ENCODE data around the gene PRTG.
"Not testable (repeated sequence)": the region's sequence is repeated elsewhere in the genome, so short reads cannot be mapped to it uniquely, and the experiment has no call there.

The PRTG gene

GRCh38 chr15:55743729-55744655 lies 1.0 kb upstream of the PRTG start:
- DNase-seq: no peak

- peak; percentile 9 to 53 (median 24) for DNase-seq
Measured at GRCh38 chr15:55742498-55742926, 440 bp downstream of the PRTG start.

GRCh38 chr15:55741833-55742497 lies 987 bp downstream of the PRTG start:
- DNase-seq: no peak

GRCh38 chr15:55740981-55741832 lies 1.7 kb downstream of the PRTG start:
- peak in 1 of 4 experiments; percentile 11 for DNase-seq

- no peak for DNase-seq
Measured at GRCh38 chr15:55740359-55740878, 2.5 kb downstream of the PRTG start.

- DNase-seq: no peak
Measured at GRCh38 chr15:55739641-55740040, 3.3 kb downstream of the PRTG start.

- DNase-seq: no peak
Measured at GRCh38 chr15:55738715-55739114, 4.2 kb downstream of the PRTG start.

- no peak for DNase-seq
Measured at GRCh38 chr15:55737373-55737772, 5.6 kb downstream of the PRTG start.

GRCh38 chr15:55736756-55737155 lies 6.2 kb downstream of the PRTG start:
- no peak for DNase-seq

GRCh38 chr15:55734641-55735040 lies 8.3 kb downstream of the PRTG start:
- DNase-seq: no peak

GRCh38 chr15:55733461-55733860 lies 9.5 kb downstream of the PRTG start:
- not testable (repeated sequence) for DNase-seq

GRCh38 chr15:55721554-55722185 lies 21.3 kb downstream of the PRTG start:
- peak; percentile 2 to 49 (median 27) for DNase-seq

GRCh38 chr15:55715355-55716076 lies 27.4 kb downstream of the PRTG start:
- no peak for DNase-seq

- DNase-seq: no peak
Measured at GRCh38 chr15:55714064-55714463, 28.9 kb downstream of the PRTG start.

- no peak for DNase-seq
Measured at GRCh38 chr15:55712363-55712762, 30.6 kb downstream of the PRTG start.

GRCh38 chr15:55710286-55710685 lies 32.7 kb downstream of the PRTG start:
- DNase-seq: no peak

GRCh38 chr15:55709458-55709857 lies 33.5 kb downstream of the PRTG start:
- no peak for DNase-seq

- no peak for DNase-seq
Measured at GRCh38 chr15:55708720-55709119, 34.2 kb downstream of the PRTG start.

- no peak for DNase-seq
Measured at GRCh38 chr15:55707951-55708350, 35.0 kb downstream of the PRTG start.

- DNase-seq: no peak
Measured at GRCh38 chr15:55707518-55707917, 35.4 kb downstream of the PRTG start.

GRCh38 chr15:55703873-55704301 lies 39.1 kb downstream of the PRTG start:
- no peak for DNase-seq

All from suppressor macrophage (primary cell).